ENCODE measurements around the gene MTARC2.

Gene MTARC2

DNA sequence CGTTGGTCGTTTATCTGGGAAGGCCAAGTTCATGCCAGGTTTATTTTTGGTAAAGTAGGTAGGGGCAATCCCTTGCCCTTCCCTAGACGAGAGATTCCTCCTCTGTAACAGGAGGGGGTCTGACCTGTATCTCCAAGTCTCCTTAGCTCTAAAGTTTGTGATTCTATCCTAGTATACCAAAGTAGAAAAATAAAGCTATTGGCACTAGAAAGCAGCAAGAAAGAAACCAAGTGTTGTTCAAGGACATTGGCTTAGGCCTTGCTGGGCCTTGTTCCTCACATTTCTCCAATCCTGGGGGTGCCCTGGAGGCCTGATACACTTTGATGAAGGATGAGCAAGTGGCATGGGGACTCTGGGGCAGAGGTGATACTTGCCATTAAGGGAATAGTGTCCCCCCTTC, 814 bp downstream of the MTARC2 start:
- Histone ChIP-seq H3K4me1 (ENCODE audit: control insufficient read depth, insufficient read depth, low read length) (no peaks in the 10 kb centered on the region), H3K27me3 (ENCODE audit: control insufficient read depth, insufficient read depth, low read length, poor library complexity, severe bottlenecking) (peaks cover 47% of the 10 kb centered on the region), H3K9me3 (ENCODE audit: control insufficient read depth, low read length) (no peaks in the 10 kb centered on the region), H3K27ac (ENCODE audit: insufficient read depth, low read depth, low read length, poor library complexity, severe bottlenecking) (no peak overlapping the region), H3K4me3 (ENCODE audit: insufficient read depth, low read depth, low read length) (peak overlapping the region; percentile 48), H3K36me3 (ENCODE audit: control insufficient read depth, insufficient read depth, low read length) (no peaks in the 10 kb centered on the region)
- 13 to 18% methylated on average over 2 to 3 of the region's 3 CpGs for WGBS, 2 experiments

DNA sequence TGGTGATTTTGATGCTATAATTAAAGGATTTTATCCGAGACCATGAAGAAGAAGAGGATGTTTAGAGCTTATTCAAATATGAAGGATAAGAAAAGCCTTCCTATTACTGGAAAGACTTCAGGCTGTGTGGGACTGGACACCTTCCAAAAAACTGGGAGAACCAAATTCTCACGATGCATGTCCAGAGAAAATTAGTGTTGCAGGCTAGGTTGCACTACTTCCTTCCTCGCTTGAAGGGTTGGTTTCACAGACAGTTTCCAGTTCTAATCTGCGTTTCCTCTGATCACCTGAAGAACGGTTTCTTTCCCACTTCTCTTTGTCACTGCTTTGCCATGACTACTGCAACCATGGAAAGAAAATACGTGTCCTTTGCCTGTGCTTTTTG, 2.0 kb downstream of the MTARC2 start:
- 87 to 88% methylated on average over 6 of the region's 6 CpGs for WGBS, 2 experiments
- Histone ChIP-seq H3K9me3 (ENCODE audit: control insufficient read depth, low read length) (no peaks in the 10 kb centered on the region), H3K4me1 (ENCODE audit: control insufficient read depth, insufficient read depth, low read length) (no peaks in the 10 kb centered on the region), H3K36me3 (ENCODE audit: control insufficient read depth, insufficient read depth, low read length) (no peaks in the 10 kb centered on the region), H3K27me3 (ENCODE audit: control insufficient read depth, insufficient read depth, low read length, poor library complexity, severe bottlenecking) (peaks cover 47% of the 10 kb centered on the region), H3K27ac (ENCODE audit: insufficient read depth, low read depth, low read length, poor library complexity, severe bottlenecking) (no peak overlapping the region), H3K4me3 (ENCODE audit: insufficient read depth, low read depth, low read length) (no peak overlapping the region)

DNA sequence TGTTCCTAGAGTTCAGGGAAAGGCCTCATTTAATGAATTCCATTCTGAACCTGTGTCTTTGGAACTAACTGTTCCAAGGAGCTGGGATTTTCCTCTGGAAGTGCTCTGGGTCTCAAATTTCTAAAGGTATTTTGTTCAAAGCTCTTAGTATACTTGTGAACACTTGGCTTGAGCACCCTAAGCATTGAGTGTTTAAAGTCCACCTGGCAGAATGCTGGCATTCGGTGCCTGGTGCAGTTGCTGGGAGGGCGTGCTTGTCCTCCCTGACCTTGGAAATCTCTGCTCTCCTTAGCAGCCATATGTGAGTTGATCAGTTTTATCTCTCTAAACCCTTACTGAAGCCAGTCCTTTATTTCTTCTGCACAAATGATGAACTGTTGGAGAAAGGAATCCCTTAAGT, 3.0 kb downstream of the MTARC2 start:
- peaks cover 45% of the 10 kb centered on the region for H3K27me3 ChIP-seq (ENCODE audit: control insufficient read depth, insufficient read depth, low read length, poor library complexity, severe bottlenecking)

DNA sequence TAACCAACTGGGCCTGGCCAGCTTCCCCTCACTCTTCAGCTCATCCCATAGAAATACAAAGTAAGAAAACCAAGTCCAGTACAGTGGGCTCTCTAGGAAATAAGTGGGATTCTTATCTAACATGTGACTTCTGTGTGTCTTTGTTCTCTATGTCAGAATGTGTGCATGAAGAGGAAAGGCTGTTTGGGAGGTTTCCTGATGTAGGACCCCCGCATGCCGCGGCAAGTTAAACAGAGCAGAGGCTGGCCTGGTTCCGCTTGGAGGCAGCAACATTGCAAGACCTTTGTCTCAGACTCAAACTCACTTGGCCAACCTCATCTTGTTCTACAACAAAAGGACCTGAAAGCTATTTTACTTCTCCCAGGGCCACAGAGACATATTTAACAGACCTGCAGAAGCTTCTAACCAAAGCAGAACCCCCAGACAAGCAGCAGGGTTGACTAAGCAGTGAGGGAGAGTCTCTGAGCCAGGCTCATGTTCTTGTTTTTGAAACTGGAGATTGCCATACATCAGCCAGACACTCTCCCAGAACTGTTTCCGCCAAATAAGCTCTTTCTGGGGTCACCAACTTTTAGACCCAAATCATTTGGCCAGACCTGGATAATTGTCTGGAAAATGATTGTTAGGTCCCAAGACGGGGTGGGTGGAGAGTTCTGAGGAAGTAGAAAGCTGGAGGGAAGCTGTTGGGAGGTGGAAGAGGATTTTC, 6.2 kb downstream of the MTARC2 start:
- peaks cover 13% of the 10 kb centered on the region for H3K27me3 ChIP-seq (ENCODE audit: control insufficient read depth, insufficient read depth, low read length, poor library complexity, severe bottlenecking)
- H3K27ac ChIP-seq (ENCODE audit: insufficient read depth, low read depth, low read length, poor library complexity, severe bottlenecking), result no peak overlapping the region
- no peaks in the 10 kb centered on the region for H3K4me1 ChIP-seq (ENCODE audit: control insufficient read depth, insufficient read depth, low read length)
- WGBS, 2 experiments, result 92 to 93% methylated on average over 6 of the region's 6 CpGs
- no peaks in the 10 kb centered on the region for H3K36me3 ChIP-seq (ENCODE audit: control insufficient read depth, insufficient read depth, low read length)
- H3K4me3 ChIP-seq (ENCODE audit: insufficient read depth, low read depth, low read length), result no peak overlapping the region
- no peaks in the 10 kb centered on the region for H3K9me3 ChIP-seq (ENCODE audit: control insufficient read depth, low read length)

More for the DNA sequence above, 3.0 kb downstream of the MTARC2 start:
- Histone ChIP-seq H3K27ac (ENCODE audit: insufficient read depth, low read depth, low read length, poor library complexity, severe bottlenecking) (no peak overlapping the region), H3K4me1 (ENCODE audit: control insufficient read depth, insufficient read depth, low read length) (no peaks in the 10 kb centered on the region), H3K4me3 (ENCODE audit: insufficient read depth, low read depth, low read length) (no peak overlapping the region), H3K9me3 (ENCODE audit: control insufficient read depth, low read length) (no peaks in the 10 kb centered on the region), H3K36me3 (ENCODE audit: control insufficient read depth, insufficient read depth, low read length) (no peaks in the 10 kb centered on the region)
- 84 to 88% methylated on average over 2 of the region's 2 CpGs for WGBS, 2 experiments

DNA sequence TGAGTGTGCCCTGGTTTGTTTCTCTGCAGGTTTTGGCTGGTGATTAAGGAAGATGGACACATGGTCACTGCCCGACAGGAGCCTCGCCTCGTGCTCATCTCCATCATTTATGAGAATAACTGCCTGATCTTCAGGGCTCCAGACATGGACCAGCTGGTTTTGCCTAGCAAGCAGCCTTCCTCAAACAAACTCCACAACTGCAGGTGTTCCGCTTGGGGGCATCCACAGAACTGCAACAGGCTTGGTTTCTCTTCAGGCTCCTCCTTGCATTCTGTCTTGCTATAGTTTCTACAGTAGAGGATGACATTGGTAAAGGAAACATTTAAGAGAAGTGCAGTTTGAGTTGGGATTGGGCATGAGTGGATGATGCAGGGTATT, 6.8 kb downstream of the MTARC2 start:
- Histone ChIP-seq H3K27me3 (ENCODE audit: control insufficient read depth, insufficient read depth, low read length, poor library complexity, severe bottlenecking) (peaks cover 7% of the 10 kb centered on the region), H3K36me3 (ENCODE audit: control insufficient read depth, insufficient read depth, low read length) (no peaks in the 10 kb centered on the region), H3K9me3 (ENCODE audit: control insufficient read depth, low read length) (no peaks in the 10 kb centered on the region), H3K27ac (ENCODE audit: insufficient read depth, low read depth, low read length, poor library complexity, severe bottlenecking) (no peak overlapping the region), H3K4me3 (ENCODE audit: insufficient read depth, low read depth, low read length) (no peak overlapping the region), H3K4me1 (ENCODE audit: control insufficient read depth, insufficient read depth, low read length) (no peaks in the 10 kb centered on the region)
- 90% methylated on average over 4 of the region's 4 CpGs for WGBS, 2 experiments

DNA sequence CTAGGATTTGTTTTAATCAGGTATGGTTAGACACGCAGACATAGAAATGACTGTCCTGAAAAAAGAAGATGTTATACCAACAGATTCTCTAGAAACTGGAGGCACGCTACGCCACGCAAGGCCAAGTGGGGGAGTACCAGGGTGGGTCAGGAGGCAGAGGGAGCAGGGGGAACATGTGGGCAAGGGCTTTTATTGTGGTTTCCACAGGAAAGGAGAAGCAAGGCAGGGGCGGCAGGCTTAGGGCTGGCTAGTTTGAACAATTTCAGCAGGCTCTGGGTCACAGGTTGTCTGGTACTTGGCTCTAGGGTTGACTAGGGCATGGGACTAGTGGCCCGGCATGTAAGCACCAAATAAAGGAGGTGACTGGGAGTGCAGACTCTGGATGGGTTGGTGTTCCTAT, 7.2 kb downstream of the MTARC2 start:
- Histone ChIP-seq H3K4me3 (ENCODE audit: insufficient read depth, low read depth, low read length) (no peak overlapping the region), H3K9me3 (ENCODE audit: control insufficient read depth, low read length) (no peaks in the 10 kb centered on the region), H3K27me3 (ENCODE audit: control insufficient read depth, insufficient read depth, low read length, poor library complexity, severe bottlenecking) (peaks cover 3% of the 10 kb centered on the region), H3K4me1 (ENCODE audit: control insufficient read depth, insufficient read depth, low read length) (no peaks in the 10 kb centered on the region), H3K36me3 (ENCODE audit: control insufficient read depth, insufficient read depth, low read length) (no peaks in the 10 kb centered on the region), H3K27ac (ENCODE audit: insufficient read depth, low read depth, low read length, poor library complexity, severe bottlenecking) (no peak overlapping the region)
- WGBS, 2 experiments, result 94 to 95% methylated on average over 6 of the region's 6 CpGs

DNA sequence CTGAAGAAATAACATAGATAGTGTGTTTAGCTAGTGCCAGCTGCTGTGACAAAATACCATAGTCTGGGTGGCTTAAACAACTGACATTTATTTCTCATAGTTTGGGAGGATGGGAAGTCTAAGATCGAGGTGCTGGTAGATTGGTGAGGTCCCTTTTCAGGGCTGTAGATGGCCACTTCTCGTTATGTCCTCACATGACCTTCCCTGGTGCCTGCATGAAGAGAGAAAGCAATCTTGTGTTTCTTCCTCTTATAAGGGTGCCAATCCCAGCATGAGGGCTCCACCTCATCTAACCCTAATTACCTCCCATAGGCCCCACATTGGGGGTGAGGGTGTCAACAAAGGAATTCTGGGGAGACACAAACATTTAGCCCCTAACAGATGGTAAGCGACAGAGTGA, 9.3 kb downstream of the MTARC2 start:
- no peak overlapping the region for H3K4me3 ChIP-seq (ENCODE audit: insufficient read depth, low read depth, low read length)
- WGBS, 2 experiments, result 91 to 95% methylated on average over 3 of the region's 3 CpGs

DNA sequence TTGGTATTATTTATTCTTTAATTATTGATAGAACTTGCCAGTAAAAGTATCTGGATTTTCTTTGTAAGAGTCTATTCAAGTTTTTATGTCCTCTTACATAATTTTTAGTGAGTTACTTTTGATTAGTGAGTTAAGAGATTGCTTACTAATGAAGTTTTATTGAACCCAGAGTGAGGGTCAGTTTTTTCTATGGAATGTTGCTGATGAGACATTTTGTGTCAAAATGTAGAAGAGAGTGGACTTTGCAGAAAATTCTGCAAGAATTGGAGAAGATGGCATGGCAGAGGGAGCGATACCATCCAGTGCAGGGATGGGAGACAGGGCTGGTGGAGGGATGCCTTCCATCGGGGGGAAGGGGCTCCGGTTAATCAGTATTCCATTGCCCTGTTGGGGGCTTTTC, 11.0 kb downstream of the MTARC2 start:
- 93 to 94% methylated on average over 3 of the region's 3 CpGs for WGBS, 2 experiments
- Histone ChIP-seq H3K9me3 (ENCODE audit: control insufficient read depth, low read length) (no peaks in the 10 kb centered on the region), H3K36me3 (ENCODE audit: control insufficient read depth, insufficient read depth, low read length) (no peaks in the 10 kb centered on the region), H3K27ac (ENCODE audit: insufficient read depth, low read depth, low read length, poor library complexity, severe bottlenecking) (no peak overlapping the region), H3K27me3 (ENCODE audit: control insufficient read depth, insufficient read depth, low read length, poor library complexity, severe bottlenecking) (no peaks in the 10 kb centered on the region), H3K4me1 (ENCODE audit: control insufficient read depth, insufficient read depth, low read length) (no peaks in the 10 kb centered on the region), H3K4me3 (ENCODE audit: insufficient read depth, low read depth, low read length) (no peak overlapping the region)

More for the DNA sequence above, 9.3 kb downstream of the MTARC2 start:
- H3K27me3 ChIP-seq (ENCODE audit: control insufficient read depth, insufficient read depth, low read length, poor library complexity, severe bottlenecking), result no peaks in the 10 kb centered on the region
- no peak overlapping the region for H3K27ac ChIP-seq (ENCODE audit: insufficient read depth, low read depth, low read length, poor library complexity, severe bottlenecking)
- no peaks in the 10 kb centered on the region for H3K4me1 ChIP-seq (ENCODE audit: control insufficient read depth, insufficient read depth, low read length)
- no peaks in the 10 kb centered on the region for H3K9me3 ChIP-seq (ENCODE audit: control insufficient read depth, low read length)
- H3K36me3 ChIP-seq (ENCODE audit: control insufficient read depth, insufficient read depth, low read length), result no peaks in the 10 kb centered on the region

DNA sequence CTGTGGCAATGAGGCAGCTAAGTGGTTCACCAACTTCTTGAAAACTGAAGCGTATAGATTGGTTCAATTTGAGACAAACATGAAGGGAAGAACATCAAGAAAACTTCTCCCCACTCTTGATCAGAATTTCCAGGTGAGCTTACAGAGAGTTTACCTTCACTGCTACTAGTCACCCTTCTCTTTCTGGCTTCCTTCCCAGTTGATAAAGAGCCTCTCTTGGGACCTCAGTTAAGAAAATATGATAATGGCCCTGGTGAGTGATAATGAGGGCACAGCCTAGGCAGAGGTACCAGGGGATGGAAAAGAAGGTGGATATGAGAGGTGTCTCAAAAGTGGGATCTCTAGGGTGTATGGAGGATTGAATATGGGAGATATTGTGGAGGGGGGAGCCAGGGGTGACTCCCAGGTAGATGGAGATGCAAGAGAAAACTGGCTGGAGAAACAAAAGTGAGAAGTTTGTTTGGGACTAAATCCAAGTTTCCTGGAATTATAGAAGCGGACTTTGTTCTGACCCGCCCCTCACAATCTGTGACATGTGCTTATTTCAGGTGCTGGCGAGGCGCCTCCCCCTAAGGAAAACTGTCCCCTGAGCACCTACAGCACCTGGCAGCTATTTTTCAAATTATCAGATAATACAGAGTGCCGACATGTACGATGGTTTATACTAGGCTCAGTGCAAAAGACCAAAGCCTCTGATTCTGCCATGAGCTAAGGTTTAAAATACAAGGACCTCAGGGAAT, 13.7 kb downstream of the MTARC2 start:
- H3K27ac ChIP-seq (ENCODE audit: insufficient read depth, low read depth, low read length, poor library complexity, severe bottlenecking), result no peak overlapping the region
- H3K4me1 ChIP-seq (ENCODE audit: control insufficient read depth, insufficient read depth, low read length), result no peaks in the 10 kb centered on the region
- H3K27me3 ChIP-seq (ENCODE audit: control insufficient read depth, insufficient read depth, low read length, poor library complexity, severe bottlenecking), result no peaks in the 10 kb centered on the region
- WGBS, 2 experiments, result 92 to 93% methylated on average over 7 of the region's 7 CpGs
- no peak overlapping the region for H3K4me3 ChIP-seq (ENCODE audit: insufficient read depth, low read depth, low read length)
- no peaks in the 10 kb centered on the region for H3K9me3 ChIP-seq (ENCODE audit: control insufficient read depth, low read length)
- no peaks in the 10 kb centered on the region for H3K36me3 ChIP-seq (ENCODE audit: control insufficient read depth, insufficient read depth, low read length)

DNA sequence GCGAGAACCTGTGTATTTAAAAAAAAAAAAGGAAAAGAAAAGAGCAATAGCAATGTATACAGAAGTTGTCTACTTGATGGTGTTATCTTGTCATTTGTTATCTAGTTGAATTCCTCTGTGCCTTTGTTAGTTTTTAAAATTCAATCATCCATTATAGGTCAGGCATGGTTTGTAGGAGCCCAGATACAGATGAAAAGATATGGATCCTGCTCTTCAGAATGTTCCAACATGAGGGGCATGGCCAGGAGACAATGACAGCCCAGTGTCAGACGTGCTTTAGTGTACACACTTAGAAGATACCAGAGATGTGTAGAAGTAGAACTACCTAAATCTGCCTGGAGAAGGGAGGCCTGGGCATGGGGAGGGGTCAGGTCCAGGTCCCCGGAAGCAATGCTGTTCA, 16.6 kb downstream of the MTARC2 start:
- no peak overlapping the region for H3K4me3 ChIP-seq (ENCODE audit: insufficient read depth, low read depth, low read length)
- no peaks in the 10 kb centered on the region for H3K27me3 ChIP-seq (ENCODE audit: control insufficient read depth, insufficient read depth, low read length, poor library complexity, severe bottlenecking)
- WGBS, 2 experiments, result 93% methylated on average over 3 of the region's 3 CpGs
- H3K36me3 ChIP-seq (ENCODE audit: control insufficient read depth, insufficient read depth, low read length), result no peaks in the 10 kb centered on the region
- H3K27ac ChIP-seq (ENCODE audit: insufficient read depth, low read depth, low read length, poor library complexity, severe bottlenecking), result no peak overlapping the region
- no peaks in the 10 kb centered on the region for H3K4me1 ChIP-seq (ENCODE audit: control insufficient read depth, insufficient read depth, low read length)
- no peaks in the 10 kb centered on the region for H3K9me3 ChIP-seq (ENCODE audit: control insufficient read depth, low read length)
